Urinary bladder (tissue), 4 donors: ENCODE results near the gene RPL13. TPM values are rescaled to one million over a fixed set of nuclear protein-coding genes. Genes with fewer than 3 reads are reported as not detected.
A peak's percentile ranks its signal among the peaks of the same experiment; 100 is the strongest.

Source experiments
- DNase-seq: peaks from one replicate; pipeline ENCODE4 v3.0.0-alpha.2; 2015; ENCODE audit errors: extremely low spot score
- H3K27ac ChIP-seq: one replicate; pipeline ENCODE4 v1.5.1; 2013; ENCODE audit warnings: low read depth, mild to moderate bottlenecking, moderate library complexity
- H3K36me3 ChIP-seq: one replicate; pipeline ENCODE4 v1.6.1; 2013; ENCODE audit warnings: mild to moderate bottlenecking, moderate library complexity; ENCODE audit not compliant: insufficient read depth
- H3K4me1 ChIP-seq: one replicate; pipeline ENCODE4 v1.6.1; 2013; ENCODE audit warnings: mild to moderate bottlenecking, moderate library complexity; ENCODE audit not compliant: insufficient read depth
- H3K4me3 ChIP-seq: one replicate; pipeline ENCODE4 v1.5.1; 2013; ENCODE audit warnings: low read depth, low read length
- WGBS: extraction: QIAGEN DNeasy Blood & Tissue Kit; methylation state at CpG from one replicate; pipeline ENCODE4 v1.1.7; 2013; 5-methylcytosine and 5-hydroxymethylcytosine counted together
- polyA plus RNA-seq: library from polyadenylated mRNA; stranded (reverse); fragments of 200-250 nt; gene quantifications from one replicate; pipeline ENCODE4 v1.2.3, GENCODE V29; 2013
- total RNA-seq: library from RNA; depleted of rRNA; stranded (reverse); fragments of >200 nt; gene quantifications from one replicate; pipeline ENCODE4 v1.2.3, GENCODE V29; 2014
- donor health status: healthy with polysubstance abuse.
- donor health status: healthy.

RPL13 gene
- total and polyA plus RNA-seq, 2 donors, result 2,031 to 7,650 TPM

DNA sequence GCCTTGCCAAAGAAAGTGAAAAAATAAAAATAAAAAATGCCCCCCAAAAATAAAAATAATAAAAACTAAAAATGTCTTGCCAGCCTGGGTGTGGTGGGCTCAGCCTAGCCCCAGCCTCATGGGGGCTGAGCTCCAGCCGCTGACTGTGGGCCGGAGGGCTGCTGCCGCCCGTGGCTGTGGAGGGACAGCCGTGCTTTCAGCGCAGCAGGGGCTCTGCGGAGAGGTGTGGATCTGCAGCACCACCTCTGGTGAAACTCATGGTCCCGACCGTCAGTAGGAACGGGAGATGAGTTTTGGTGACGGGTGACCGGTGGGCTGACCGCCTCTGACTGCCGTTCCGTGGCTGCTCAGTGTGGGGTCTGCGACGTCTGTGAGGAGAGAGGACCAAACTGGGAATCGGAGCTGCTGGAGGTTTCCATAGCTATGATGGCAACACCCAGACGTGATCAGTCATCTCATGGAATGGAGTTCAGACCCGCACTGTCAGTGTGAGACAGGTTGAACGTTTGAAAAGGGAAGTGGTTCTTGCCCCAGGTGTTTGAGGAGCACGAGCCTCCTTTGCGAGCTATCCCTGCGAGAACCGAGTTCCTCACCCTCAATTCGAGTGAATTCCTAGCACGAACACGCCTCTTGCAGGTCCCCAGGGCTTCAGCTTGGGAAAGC, 12.0 kb upstream of the RPL13 start:
- no peak for DNase-seq

DNA sequence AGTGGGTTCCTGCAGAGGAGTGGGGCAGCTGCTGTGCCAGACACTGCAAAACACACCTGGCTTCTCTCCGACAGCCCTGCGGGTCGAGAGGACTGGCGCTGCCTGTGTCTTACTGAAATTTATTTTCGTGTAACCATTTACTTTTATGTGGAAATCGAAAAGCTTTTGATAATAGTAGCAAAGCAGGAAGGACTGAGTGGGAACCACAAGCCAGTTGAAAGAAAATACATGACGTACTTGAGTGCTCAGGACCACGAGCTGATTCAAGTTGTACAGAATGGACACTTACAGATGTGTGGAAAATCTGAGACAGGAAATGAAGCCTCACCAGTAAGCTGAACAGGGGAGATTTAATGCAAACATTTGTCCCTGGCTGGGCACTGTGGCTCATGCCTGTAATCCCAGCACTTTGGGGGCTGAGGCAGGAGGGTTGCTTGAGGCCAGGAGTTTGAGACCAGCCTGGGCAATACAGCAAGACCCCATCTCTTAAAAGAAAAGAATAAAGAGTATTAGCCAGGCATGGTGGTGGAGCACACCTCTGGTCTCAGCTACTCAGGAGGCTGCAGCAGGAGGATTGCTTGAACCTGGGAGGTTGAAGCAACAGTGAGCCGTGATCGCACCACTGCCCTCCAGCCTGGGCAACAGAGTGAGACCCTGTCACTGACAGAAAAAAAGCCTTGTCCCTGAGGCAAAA, 11.3 kb upstream of the RPL13 start:
- Histone ChIP-seq H3K36me3 (peaks cover 16% of the 10 kb centered on the region), H3K27ac (no peak overlapping the region), H3K4me1 (no peaks in the 10 kb centered on the region), H3K4me3 (no peak overlapping the region)
- 89% methylated on average over 10 of the region's 10 CpGs for WGBS
- DNase-seq, result no peak

More for the DNA sequence above, 12.0 kb upstream of the RPL13 start:
- H3K4me1 ChIP-seq, result no peaks in the 10 kb centered on the region
- 89% methylated on average over 28 of the region's 28 CpGs for WGBS
- no peak overlapping the region for H3K4me3 ChIP-seq
- peaks cover 14% of the 10 kb centered on the region for H3K36me3 ChIP-seq
- H3K27ac ChIP-seq, result no peak overlapping the region

DNA sequence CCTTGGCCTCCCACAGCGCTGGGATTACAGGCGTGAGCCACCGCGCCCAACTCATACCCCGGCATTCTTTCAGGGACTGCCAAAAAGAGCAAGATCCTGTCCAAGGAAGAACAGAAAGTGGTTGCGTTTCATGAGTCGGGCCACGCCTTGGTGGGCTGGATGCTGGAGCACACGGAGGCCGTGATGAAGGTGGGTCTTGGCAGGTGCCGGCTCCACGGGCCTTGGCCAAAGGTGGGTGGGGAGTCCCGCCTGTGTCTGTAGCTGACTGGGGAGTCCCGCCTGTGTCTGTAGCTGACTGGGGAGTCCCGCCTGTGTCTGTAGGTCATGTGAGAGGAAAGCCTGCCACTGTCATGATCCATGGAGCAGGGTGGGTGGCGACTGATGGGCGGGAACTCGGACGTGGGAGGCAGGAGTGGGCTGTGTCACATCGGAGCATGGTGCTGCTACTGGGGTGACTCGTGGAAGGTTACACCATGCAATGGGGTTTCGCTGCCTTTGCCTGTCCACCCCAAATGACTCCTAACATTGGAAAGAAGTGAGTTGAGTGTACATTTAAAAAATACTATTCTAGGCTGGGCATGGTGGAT, 10.0 kb upstream of the RPL13 start:
- H3K27ac ChIP-seq, result no peak overlapping the region
- no peak for DNase-seq
- no peaks in the 10 kb centered on the region for H3K4me1 ChIP-seq
- no peak overlapping the region for H3K4me3 ChIP-seq
- WGBS, result 92% methylated on average over 22 of the region's 22 CpGs
- H3K36me3 ChIP-seq, result peaks cover 13% of the 10 kb centered on the region

DNA sequence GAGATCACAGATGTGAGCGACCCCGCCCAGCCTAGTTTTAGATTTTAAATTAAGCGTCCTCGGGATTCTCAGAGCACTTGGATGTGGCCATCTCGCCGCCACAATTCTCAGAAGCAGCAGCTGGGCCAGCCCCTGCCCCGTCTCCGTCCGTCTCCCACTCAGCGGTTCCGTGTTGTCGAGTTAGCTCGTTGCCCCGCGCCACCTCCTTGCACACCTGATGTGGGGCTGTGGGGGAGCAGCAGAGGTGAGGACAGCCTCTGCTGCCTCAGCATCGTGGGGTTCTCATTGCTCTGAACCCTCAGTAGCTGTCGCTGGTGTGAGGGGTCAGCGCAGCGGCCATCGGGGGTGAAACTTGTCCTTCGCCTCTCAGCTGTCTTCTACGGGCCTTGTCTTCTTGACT, 8.2 kb upstream of the RPL13 start:
- Histone ChIP-seq H3K36me3 (peaks cover 9% of the 10 kb centered on the region), H3K27ac (no peak overlapping the region), H3K4me3 (no peak overlapping the region), H3K4me1 (no peaks in the 10 kb centered on the region)
- DNase-seq, result no peak
- WGBS, result 94% methylated on average over 22 of the region's 22 CpGs

DNA sequence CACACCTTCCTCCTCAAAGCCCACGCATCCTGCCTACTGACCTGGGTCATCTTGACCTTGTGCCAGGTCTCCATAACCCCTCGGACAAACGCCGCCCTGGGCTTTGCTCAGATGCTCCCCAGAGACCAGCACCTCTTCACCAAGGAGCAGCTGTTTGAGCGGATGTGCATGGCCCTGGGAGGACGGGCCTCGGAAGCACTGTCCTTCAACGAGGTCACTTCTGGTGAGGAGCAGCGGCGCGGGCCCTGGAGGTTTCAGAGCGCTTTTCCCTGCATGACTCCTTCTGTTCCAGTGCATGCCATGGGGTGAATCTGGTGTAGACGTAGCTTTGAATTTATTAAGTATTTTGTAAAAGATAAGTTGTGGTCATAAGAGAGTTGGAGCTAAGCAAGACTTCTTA, 7.6 kb upstream of the RPL13 start:
- DNase-seq, result no peak
- no peak overlapping the region for H3K4me3 ChIP-seq
- H3K4me1 ChIP-seq, result no peaks in the 10 kb centered on the region
- H3K27ac ChIP-seq, result no peak overlapping the region
- 94% methylated on average over 13 of the region's 13 CpGs for WGBS
- H3K36me3 ChIP-seq, result peaks cover 8% of the 10 kb centered on the region

DNA sequence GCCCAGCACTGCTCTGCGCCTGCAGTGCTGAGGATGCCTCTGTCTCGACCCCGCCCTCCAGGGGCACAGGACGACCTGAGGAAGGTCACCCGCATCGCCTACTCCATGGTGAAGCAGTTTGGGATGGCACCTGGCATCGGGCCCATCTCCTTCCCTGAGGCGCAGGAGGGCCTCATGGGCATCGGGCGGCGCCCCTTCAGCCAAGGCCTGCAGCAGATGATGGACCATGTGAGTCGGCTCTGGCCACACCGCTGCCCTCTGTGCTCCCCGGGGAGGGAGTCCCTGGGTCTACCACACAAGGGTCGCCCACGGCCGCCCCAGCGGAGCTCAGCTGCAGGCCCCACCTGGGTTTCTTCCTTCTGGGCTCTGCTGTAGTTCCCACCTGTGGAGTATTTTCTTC, 6.7 kb upstream of the RPL13 start:
- peaks cover 8% of the 10 kb centered on the region for H3K36me3 ChIP-seq

DNA sequence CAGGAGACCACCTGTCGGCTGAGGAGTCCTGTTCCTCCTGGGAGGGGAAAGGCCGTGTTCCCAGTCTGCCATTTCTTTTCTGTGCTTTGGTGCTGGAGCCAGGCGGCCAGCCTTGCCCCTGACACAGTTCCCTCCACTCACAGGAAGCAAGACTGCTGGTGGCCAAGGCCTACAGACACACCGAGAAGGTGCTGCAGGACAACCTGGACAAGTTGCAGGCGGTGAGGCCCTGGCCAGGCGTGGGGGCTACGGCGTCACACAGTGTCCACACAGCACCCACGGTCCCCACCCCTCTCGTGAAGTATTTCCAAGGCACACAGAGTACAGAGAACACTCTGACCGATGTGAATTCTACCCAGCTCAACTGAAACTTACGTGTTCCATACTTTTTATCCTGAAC, 6.1 kb upstream of the RPL13 start:
- no peak for DNase-seq
- H3K36me3 ChIP-seq, result peaks cover 8% of the 10 kb centered on the region
- H3K27ac ChIP-seq, result no peak overlapping the region
- no peak overlapping the region for H3K4me3 ChIP-seq
- WGBS, result 93% methylated on average over 12 of the region's 12 CpGs
- H3K4me1 ChIP-seq, result no peaks in the 10 kb centered on the region

More for the DNA sequence above, 6.7 kb upstream of the RPL13 start:
- DNase-seq, result no peak
- no peak overlapping the region for H3K27ac ChIP-seq
- H3K4me1 ChIP-seq, result no peaks in the 10 kb centered on the region
- WGBS, result 94% methylated on average over 18 of the region's 18 CpGs
- H3K4me3 ChIP-seq, result no peak overlapping the region

DNA sequence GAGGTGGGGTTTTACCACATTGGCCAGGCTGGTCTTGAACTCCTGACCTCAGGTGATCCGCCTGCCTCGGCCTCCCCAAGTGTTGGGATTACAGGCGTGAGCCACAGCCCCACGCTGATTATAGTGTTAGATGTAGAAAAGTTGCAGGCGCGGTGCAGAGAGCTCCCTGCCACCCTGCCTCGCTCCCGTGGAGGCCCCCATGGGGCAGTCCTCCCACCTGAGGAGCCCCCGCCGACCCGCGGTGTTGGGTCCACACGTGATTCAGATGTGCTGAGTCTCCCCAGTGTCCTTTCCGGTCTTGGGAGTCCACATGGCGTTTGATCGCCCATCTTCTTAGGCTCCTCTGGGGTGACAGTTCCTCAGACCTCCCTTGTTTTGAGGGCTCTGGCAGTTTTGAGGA, 5.2 kb upstream of the RPL13 start:
- peaks cover 8% of the 10 kb centered on the region for H3K36me3 ChIP-seq
- 94% methylated on average over 16 of the region's 16 CpGs for WGBS

DNA sequence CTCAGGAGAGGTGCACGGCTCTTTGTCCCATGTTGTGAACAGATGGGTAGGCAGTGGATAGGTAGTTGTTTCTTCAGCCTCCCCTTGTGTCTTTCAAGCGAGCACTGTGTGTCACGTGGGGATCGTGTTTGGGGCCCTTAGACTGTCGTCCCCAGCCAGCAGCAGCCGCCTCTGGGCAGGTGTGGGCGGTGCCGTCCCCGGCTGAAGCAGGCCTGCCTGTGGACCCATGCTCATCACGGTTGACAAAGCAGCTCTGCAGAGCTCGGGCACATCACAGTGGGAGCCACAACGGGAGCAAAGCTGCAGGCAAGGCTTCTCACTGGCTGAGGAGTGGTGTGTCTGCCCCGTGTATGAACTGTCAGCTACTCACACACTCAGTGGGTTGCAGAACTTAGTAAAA, 4.7 kb upstream of the RPL13 start:
- Histone ChIP-seq H3K36me3 (peaks cover 8% of the 10 kb centered on the region), H3K4me3 (no peak overlapping the region), H3K4me1 (no peaks in the 10 kb centered on the region), H3K27ac (no peak overlapping the region)
- DNase-seq, result no peak
- 89% methylated on average over 13 of the region's 13 CpGs for WGBS

More for the DNA sequence above, 5.2 kb upstream of the RPL13 start:
- Histone ChIP-seq H3K4me1 (no peaks in the 10 kb centered on the region), H3K4me3 (no peak overlapping the region), H3K27ac (no peak overlapping the region)
- DNase-seq, result no peak

DNA sequence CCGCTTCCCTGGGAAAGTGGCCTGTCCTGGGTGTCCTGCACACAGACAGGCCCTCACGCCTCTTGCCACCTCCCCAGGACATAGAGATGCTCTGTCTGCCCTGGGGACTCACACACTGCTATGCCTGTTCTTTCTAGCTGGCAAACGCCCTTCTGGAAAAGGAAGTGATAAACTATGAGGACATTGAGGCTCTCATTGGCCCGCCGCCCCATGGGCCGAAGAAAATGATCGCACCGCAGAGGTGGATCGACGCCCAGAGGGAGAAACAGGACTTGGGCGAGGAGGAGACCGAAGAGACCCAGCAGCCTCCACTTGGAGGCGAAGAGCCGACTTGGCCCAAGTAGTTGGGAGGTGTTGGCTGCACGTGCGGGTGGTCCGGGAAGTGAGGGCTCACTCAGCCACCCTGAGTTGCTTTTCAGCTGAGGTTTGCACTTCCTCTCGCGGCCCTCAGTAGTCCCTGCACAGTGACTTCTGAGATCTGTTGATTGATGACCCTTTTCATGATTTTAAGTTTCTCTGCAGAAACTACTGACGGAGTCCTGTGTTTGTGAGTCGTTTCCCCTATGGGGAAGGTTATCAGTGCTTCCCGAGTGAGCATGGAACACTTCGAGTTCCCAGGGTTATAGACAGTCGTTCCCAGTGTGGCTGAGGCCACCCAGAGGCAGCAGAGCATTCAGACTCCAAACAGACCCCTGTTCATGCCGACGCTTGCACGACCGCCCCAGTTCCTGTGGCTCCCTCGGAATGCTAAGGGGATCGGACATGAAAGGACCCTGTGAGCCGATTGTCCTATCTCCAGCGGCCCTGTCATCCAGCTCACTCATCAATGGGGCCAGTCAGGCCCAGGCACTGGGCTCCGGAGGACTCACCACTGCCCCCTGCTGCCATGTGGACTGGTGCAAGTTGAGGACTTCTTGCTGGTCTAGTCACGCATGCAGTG, 3.5 kb upstream of the RPL13 start:
- DNase-seq, result no peak
- H3K4me1 ChIP-seq, result no peaks in the 10 kb centered on the region
- WGBS, result 58% methylated on average over 34 of the region's 34 CpGs
- no peak overlapping the region for H3K4me3 ChIP-seq
- no peak overlapping the region for H3K27ac ChIP-seq
- H3K36me3 ChIP-seq, result peaks cover 8% of the 10 kb centered on the region

DNA sequence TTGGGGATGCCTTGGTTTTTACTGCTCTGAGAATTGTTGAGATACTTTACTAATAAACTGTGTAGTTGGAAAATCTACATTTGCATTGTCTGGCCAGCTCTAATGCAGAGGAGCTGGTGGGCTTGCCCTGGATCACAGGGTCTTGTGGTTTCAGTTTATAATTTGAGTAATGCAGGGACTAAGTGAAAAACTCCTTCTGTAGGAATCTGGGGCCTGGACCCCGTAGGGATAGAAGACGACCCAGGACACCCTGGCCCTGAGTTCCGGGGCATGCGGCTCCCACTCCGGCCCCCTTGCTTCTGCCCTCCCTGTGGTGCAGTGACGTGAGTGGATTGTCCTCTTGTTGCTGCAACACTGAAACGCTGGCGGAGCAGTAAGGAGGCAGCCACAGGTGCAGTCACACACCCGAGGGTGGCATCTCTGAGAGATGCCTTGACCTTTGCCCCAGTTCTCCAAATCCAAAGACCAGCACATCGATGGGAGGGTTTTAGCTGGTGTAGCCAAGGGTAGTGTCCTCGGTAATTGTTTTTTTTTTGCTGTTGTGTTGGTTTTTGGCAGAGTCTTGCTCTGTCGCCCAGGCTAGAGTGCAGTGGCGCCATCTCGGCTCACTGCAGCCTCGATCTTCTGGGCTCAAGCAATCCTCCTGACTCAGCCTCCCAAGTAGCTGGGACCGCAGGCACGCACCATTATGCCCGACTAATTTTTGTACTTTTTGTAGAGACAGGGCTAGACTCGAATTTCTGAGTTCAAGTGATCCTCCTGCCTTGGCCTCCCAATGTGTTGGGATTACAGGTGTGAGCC, 2.6 kb upstream of the RPL13 start:
- H3K4me1 ChIP-seq, result no peaks in the 10 kb centered on the region
- peaks cover 3% of the 10 kb centered on the region for H3K36me3 ChIP-seq
- DNase-seq, result no peak
- no peak overlapping the region for H3K4me3 ChIP-seq
- H3K27ac ChIP-seq, result no peak overlapping the region
- WGBS, result 89% methylated on average over 19 of the region's 19 CpGs

DNA sequence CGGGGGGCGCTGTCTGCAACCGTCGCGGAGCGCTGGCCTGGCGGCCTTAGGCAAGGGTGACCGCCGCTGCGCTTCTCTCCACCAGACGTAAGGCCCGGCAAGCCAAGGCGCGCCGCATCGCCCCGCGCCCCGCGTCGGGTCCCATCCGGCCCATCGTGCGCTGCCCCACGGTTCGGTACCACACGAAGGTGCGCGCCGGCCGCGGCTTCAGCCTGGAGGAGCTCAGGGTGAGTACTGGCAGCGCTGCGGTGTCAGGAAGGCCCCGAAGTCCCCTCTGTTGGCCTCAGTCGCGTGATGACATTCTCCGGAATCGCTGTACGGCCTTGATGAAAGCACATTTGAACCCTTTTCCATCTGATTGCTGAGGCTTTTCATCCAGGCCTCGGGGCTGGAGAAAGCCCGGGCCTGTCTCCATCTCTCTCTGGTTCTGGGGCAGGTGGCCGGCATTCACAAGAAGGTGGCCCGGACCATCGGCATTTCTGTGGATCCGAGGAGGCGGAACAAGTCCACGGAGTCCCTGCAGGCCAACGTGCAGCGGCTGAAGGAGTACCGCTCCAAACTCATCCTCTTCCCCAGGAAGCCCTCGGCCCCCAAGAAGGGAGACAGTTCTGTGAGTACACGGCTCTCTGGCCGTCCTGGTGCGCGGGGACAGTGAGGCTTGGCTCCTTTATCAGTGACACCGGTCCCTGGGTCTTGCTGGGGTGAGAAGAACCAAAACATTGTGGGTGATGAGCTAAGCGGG, 831 bp downstream of the RPL13 start:
- Histone ChIP-seq H3K4me1 (no peaks in the 10 kb centered on the region), H3K4me3 (peak overlapping the region; percentile 81), H3K36me3 (peaks cover 4% of the 10 kb centered on the region), H3K27ac (peak overlapping the region; percentile 84)
- no peak for DNase-seq
- 5% methylated on average over 58 of the region's 58 CpGs for WGBS
